WI38 (cell line): ENCODE data around the gene TNRC6B.

Source experiments
- H3K4me3 ChIP-seq: 2 replicates; pipeline ENCODE4 v1.5.1; 2011; ENCODE audit warnings: low read depth, mild to moderate bottlenecking, control low read depth, low read length
- TF ChIP-seq, protein P1 (sequence below): IDR thresholded peaks from 2 replicates; pipeline ENCODE4 v1.5.1; 2012; ENCODE audit warnings: low read depth, mild to moderate bottlenecking, control low read depth, low read length

TNRC6B gene

GRCh38 chr22:40290516-40290915 lies 112.8 kb downstream of the TNRC6B start:
- TF ChIP-seq, protein P1, sequence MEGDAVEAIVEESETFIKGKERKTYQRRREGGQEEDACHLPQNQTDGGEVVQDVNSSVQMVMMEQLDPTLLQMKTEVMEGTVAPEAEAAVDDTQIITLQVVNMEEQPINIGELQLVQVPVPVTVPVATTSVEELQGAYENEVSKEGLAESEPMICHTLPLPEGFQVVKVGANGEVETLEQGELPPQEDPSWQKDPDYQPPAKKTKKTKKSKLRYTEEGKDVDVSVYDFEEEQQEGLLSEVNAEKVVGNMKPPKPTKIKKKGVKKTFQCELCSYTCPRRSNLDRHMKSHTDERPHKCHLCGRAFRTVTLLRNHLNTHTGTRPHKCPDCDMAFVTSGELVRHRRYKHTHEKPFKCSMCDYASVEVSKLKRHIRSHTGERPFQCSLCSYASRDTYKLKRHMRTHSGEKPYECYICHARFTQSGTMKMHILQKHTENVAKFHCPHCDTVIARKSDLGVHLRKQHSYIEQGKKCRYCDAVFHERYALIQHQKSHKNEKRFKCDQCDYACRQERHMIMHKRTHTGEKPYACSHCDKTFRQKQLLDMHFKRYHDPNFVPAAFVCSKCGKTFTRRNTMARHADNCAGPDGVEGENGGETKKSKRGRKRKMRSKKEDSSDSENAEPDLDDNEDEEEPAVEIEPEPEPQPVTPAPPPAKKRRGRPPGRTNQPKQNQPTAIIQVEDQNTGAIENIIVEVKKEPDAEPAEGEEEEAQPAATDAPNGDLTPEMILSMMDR, result no peak
- H3K4me3 ChIP-seq, result no peak overlapping the region

DNA sequence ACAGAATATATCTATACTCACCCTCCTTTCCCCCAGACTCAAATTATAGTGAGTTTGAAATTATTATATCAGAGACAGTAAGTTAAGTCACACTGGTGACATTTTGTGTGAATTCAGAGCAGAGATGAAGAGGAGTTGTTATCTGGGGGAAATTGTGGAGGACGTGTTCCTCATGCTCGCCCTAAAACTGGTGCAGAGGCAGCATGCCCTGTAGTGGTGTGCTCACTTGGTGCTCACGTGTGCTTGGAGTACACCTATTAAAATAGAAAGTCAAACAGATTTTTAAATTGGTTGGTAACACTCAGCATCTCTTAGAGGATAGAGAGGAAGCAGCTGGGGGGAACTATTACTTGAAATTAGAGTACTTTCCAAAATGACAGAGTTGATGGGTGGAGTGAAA lies 117.0 kb downstream of the TNRC6B start:
- TF ChIP-seq, protein P1, result no peak
- no peak overlapping the region for H3K4me3 ChIP-seq

DNA sequence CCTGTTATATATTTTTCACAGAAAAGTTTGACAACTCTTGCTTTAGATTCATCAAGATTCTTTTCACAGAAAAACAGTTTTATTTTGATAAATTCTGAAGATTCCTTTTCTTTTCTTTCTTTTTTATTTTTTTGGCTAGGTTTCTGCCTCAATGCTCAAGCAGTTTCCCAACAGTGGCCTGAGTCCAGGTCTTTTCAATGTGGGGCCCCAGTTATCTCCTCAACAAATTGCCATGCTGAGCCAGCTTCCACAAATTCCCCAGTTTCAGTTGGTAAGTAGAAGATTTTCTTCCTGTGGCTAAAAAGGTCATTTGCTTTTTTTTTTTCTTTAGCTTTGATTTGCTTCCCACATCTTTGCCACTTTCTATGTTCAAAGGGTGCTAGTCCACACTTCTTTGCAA lies 122.6 kb downstream of the TNRC6B start:
- no peak overlapping the region for H3K4me3 ChIP-seq
- TF ChIP-seq, protein P1, result no peak

DNA sequence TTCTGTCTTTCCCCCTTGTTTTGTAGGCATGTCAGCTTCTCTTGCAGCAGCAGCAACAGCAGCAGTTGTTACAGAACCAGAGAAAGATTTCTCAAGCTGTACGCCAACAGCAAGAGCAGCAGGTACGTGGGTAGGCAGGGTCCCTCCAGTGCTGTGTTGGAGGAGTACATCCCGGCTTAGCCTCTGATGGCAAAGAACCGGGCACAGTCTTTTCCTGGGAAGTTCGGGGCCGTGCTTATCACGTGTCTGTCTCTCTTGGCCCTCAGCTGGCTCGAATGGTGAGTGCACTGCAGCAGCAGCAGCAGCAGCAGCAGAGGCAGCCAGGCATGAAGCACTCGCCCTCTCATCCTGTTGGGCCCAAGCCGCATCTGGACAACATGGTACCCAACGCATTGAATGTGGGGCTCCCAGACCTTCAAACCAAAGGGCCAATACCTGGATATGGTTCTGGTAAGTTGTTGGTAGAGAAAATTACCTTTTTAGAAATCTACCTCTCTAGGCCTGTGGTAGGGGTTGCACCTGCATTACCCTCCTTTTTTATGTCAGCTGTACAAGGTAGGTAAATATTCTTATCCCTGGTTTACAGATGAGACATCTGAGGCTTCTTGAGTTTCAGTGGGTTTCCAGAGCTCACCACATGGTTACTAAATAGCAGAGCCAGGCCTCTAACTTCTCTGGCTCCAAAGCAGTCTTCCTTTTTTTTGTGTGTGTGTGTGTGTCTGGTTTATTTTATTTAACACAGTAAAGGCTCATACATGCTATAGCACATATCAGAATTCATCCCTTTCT lies 123.4 kb downstream of the TNRC6B start:
- H3K4me3 ChIP-seq, result no peak overlapping the region
- TF ChIP-seq, protein P1, result no peak

DNA sequence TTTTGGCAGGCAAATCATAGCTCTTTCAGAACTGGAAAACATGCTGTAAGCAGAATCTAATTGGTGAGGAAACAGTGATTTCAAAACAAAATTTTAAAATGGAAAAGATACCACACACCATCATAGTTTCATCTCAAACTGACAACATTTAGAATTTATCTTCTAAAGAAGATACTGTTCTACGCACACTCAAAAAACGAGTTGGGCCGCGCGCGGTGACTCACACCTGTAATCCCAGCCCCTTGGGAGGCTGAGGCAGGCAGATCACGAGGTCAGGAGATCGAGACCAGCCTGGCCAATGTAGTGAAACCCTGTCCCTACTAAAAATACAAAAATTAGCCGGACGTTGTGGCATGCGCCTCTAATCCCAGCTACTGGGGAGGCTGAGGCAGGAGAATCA lies 124.4 kb downstream of the TNRC6B start:
- TF ChIP-seq, protein P1, result no peak

GRCh38 chr22:40305625-40306024 lies 127.9 kb downstream of the TNRC6B start:
- H3K4me3 ChIP-seq, result no peak overlapping the region

More for the DNA sequence above, 124.4 kb downstream of the TNRC6B start:
- no peak overlapping the region for H3K4me3 ChIP-seq

GRCh38 chr22:40308999-40309573 lies 131.4 kb downstream of the TNRC6B start:
- TF ChIP-seq, protein P1, result no peak
- H3K4me3 ChIP-seq, result no peak overlapping the region

More at GRCh38 chr22:40305625-40306024, 127.9 kb downstream of the TNRC6B start:
- TF ChIP-seq, protein P1, result no peak
